Liver (tissue), 9 donors: ENCODE data around the gene NAXE. TPM values are rescaled to one million over a fixed set of nuclear protein-coding genes. Genes with fewer than 3 reads are reported as not detected.

Experiments used
- DNase-seq: peaks from one replicate; pipeline ENCODE4 v3.0.0-alpha.2; 2017; ENCODE audit warnings: low spot score
- H3K27ac ChIP-seq, 2 donors: one replicate each; pipeline ENCODE4 v1.7.0; 2013; ENCODE audit warnings: inconsistent platforms in 2 of 2, low read length in 2 of 2, control low read depth in 1 of 2, low read depth in 1 of 2, mild to moderate bottlenecking in 1 of 2
- H3K27me3 ChIP-seq, 4 donors: one replicate each; pipeline versions ENCODE4 v1.6.1 to v1.7.0; 2013; ENCODE audit warnings: low read length in 3 of 4, inconsistent platforms in 1 of 4, mild to moderate bottlenecking in 1 of 4, moderate library complexity in 1 of 4; ENCODE audit not compliant: control insufficient read depth in 4 of 4, insufficient read depth in 4 of 4
- H3K36me3 ChIP-seq, 4 donors: one replicate each; pipeline versions ENCODE4 v1.6.1 to v1.7.0; 2013; ENCODE audit warnings: low read length in 3 of 4, mild to moderate bottlenecking in 3 of 4, low read depth in 1 of 4, moderate library complexity in 1 of 4; ENCODE audit not compliant: control insufficient read depth in 4 of 4, insufficient read depth in 3 of 4
- H3K4me1 ChIP-seq, 4 donors: one replicate each; pipeline versions ENCODE4 v1.6.1 to v1.7.0; 2013; ENCODE audit warnings: low read length in 3 of 4, mild to moderate bottlenecking in 3 of 4, moderate library complexity in 1 of 4; ENCODE audit not compliant: control insufficient read depth in 4 of 4, insufficient read depth in 4 of 4
- H3K4me3 ChIP-seq, 3 donors: one replicate each; pipeline versions ENCODE4 v1.6.1 to v1.7.0; 2013; ENCODE audit warnings: low read length in 3 of 3, control low read depth in 1 of 3, low read depth in 1 of 3, mild to moderate bottlenecking in 1 of 3
- H3K9ac ChIP-seq, 2 donors: one replicate each; pipeline ENCODE4 v1.7.0; 2013; ENCODE audit warnings: low read length in 2 of 2, mild to moderate bottlenecking in 2 of 2, moderate library complexity in 2 of 2, control low read depth in 1 of 2, low read depth in 1 of 2
- H3K9me3 ChIP-seq, 4 donors: one replicate each; pipeline versions ENCODE4 v1.6.1 to v1.7.0; 2013; ENCODE audit warnings: low read length in 3 of 4; ENCODE audit not compliant: control insufficient read depth in 4 of 4
- EGR1 ChIP-seq, 2 donors: IDR thresholded peaks; 2 replicates each; pipeline ENCODE4 v1.6.1; 2016 to 2018; ENCODE audit warnings: antibody characterized with exemption in 2 of 2, low read depth in 2 of 2
- FOXA1 ChIP-seq: IDR thresholded peaks from 2 replicates; pipeline ENCODE4 v1.6.1; 2016; ENCODE audit warnings: antibody characterized with exemption
- FOXA2 ChIP-seq: IDR thresholded peaks from 2 replicates; pipeline ENCODE4 v1.6.1; 2016; ENCODE audit warnings: antibody characterized with exemption
- GABPA ChIP-seq, 2 donors: IDR thresholded peaks in 1 of 2; conservative IDR thresholded peaks in 1 of 2; 2 replicates each; pipeline ENCODE4 v1.6.1; 2016; ENCODE audit warnings: antibody characterized with exemption in 2 of 2, mild to moderate bottlenecking in 1 of 2, moderate library complexity in 1 of 2
- HNF4A ChIP-seq, 2 donors: conservative IDR thresholded peaks; 2 replicates each; pipeline ENCODE4 v1.6.1; 2016; ENCODE audit warnings: antibody characterized with exemption in 2 of 2, mild to moderate bottlenecking in 2 of 2
- HNF4G ChIP-seq: IDR thresholded peaks from 2 replicates; pipeline ENCODE4 v1.6.1; 2016; ENCODE audit warnings: antibody characterized with exemption
- MAX ChIP-seq: IDR thresholded peaks from 2 replicates; pipeline ENCODE4 v1.6.1; 2016; ENCODE audit warnings: antibody characterized with exemption
- NR2F2 ChIP-seq: IDR thresholded peaks from 2 replicates; pipeline ENCODE4 v1.6.1; 2016; ENCODE audit warnings: antibody characterized with exemption
- RXRA ChIP-seq, 2 donors: IDR thresholded peaks; 2 replicates each; pipeline ENCODE4 v1.6.1; 2017 to 2018; ENCODE audit warnings: antibody characterized with exemption in 2 of 2, mild to moderate bottlenecking in 1 of 2
- SP1 ChIP-seq: IDR thresholded peaks from 2 replicates; pipeline ENCODE4 v1.6.1; 2018; ENCODE audit warnings: antibody characterized with exemption, mild to moderate bottlenecking
- TAF1 ChIP-seq: conservative IDR thresholded peaks from 2 replicates; pipeline ENCODE4 v1.6.1; 2016; ENCODE audit warnings: antibody characterized with exemption, mild to moderate bottlenecking
- YY1 ChIP-seq: IDR thresholded peaks from 2 replicates; pipeline ENCODE4 v1.6.1; 2016; ENCODE audit warnings: antibody characterized with exemption, mild to moderate bottlenecking
- WGBS: extraction: QIAGEN DNeasy Blood & Tissue Kit; methylation state at CpG from one replicate; pipeline ENCODE4 v1.1.7; 2013; 5-methylcytosine and 5-hydroxymethylcytosine counted together
- polyA plus RNA-seq, 2 donors: library from polyadenylated mRNA; stranded (reverse) in 1 of 2; unstranded in 1 of 2; fragments of 200-250 nt in 1 of 2; fragments of >200 nt in 1 of 2; fragmentation: Nextera tagmentation in 1 of 2; extraction: Ambion mirVana in 1 of 2; gene quantifications; one replicate each; pipeline versions ENCODE4 v1.2.1 to v1.2.3, GENCODE V29; 2013 to 2015
- total RNA-seq, 2 donors: library from RNA; depleted of rRNA; stranded (reverse); fragments of >200 nt; gene quantifications; one replicate each; pipeline ENCODE4 v1.2.3, GENCODE V29; 2014
- TF ChIP-seq, protein P1 (sequence below): IDR thresholded peaks from 2 replicates; pipeline ENCODE4 v1.6.1; 2016; ENCODE audit warnings: antibody characterized with exemption, mild to moderate bottlenecking
- TF ChIP-seq, protein P2 (sequence below): fragments of 150-350 bp; IDR thresholded peaks from 2 replicates; pipeline ENCODE4 v1.5.1; 2017; ENCODE audit warnings: improper control_type of control experiment, low read depth, low read length; ENCODE audit not compliant: missing input control
- TF ChIP-seq, protein P3 (sequence below): IDR thresholded peaks from 2 replicates; pipeline ENCODE4 v1.6.1; 2016; ENCODE audit warnings: antibody characterized with exemption
- TF ChIP-seq, protein P4 (sequence below): IDR thresholded peaks from 2 replicates; pipeline ENCODE4 v1.6.1; 2016; ENCODE audit warnings: antibody characterized with exemption
- donor health status: healthy.
- donor health status: healthy.
- donor health status: healthy.
- donor health status: healthy.
- donor health status: healthy.

The NAXE gene
- total and polyA plus RNA-seq, 4 donors, result 20.6 to 73.8 (median 46.9) TPM

- TF ChIP-seq MAX (no peak), HNF4A (conservative IDR thresholded peaks at IDR 0.05) (no peak), FOXA1 (no peak), EGR1 (IDR thresholded peaks at IDR 0.05; ENCODE audit: low read depth in 2 of 2) (no peak), NR2F2 (no peak), TAF1 (no peak), GABPA (IDR thresholded peaks at IDR 0.05 in 1 of 2, conservative IDR thresholded peaks at IDR 0.05 in 1 of 2) (no peak), RXRA (IDR thresholded peaks at IDR 0.05) (no peak), FOXA2 (no peak), SP1 (no peak), HNF4G (no peak), YY1 (no peak)
- TF ChIP-seq, protein P1, sequence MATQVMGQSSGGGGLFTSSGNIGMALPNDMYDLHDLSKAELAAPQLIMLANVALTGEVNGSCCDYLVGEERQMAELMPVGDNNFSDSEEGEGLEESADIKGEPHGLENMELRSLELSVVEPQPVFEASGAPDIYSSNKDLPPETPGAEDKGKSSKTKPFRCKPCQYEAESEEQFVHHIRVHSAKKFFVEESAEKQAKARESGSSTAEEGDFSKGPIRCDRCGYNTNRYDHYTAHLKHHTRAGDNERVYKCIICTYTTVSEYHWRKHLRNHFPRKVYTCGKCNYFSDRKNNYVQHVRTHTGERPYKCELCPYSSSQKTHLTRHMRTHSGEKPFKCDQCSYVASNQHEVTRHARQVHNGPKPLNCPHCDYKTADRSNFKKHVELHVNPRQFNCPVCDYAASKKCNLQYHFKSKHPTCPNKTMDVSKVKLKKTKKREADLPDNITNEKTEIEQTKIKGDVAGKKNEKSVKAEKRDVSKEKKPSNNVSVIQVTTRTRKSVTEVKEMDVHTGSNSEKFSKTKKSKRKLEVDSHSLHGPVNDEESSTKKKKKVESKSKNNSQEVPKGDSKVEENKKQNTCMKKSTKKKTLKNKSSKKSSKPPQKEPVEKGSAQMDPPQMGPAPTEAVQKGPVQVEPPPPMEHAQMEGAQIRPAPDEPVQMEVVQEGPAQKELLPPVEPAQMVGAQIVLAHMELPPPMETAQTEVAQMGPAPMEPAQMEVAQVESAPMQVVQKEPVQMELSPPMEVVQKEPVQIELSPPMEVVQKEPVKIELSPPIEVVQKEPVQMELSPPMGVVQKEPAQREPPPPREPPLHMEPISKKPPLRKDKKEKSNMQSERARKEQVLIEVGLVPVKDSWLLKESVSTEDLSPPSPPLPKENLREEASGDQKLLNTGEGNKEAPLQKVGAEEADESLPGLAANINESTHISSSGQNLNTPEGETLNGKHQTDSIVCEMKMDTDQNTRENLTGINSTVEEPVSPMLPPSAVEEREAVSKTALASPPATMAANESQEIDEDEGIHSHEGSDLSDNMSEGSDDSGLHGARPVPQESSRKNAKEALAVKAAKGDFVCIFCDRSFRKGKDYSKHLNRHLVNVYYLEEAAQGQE, result no peak
- TF ChIP-seq, protein P2, sequence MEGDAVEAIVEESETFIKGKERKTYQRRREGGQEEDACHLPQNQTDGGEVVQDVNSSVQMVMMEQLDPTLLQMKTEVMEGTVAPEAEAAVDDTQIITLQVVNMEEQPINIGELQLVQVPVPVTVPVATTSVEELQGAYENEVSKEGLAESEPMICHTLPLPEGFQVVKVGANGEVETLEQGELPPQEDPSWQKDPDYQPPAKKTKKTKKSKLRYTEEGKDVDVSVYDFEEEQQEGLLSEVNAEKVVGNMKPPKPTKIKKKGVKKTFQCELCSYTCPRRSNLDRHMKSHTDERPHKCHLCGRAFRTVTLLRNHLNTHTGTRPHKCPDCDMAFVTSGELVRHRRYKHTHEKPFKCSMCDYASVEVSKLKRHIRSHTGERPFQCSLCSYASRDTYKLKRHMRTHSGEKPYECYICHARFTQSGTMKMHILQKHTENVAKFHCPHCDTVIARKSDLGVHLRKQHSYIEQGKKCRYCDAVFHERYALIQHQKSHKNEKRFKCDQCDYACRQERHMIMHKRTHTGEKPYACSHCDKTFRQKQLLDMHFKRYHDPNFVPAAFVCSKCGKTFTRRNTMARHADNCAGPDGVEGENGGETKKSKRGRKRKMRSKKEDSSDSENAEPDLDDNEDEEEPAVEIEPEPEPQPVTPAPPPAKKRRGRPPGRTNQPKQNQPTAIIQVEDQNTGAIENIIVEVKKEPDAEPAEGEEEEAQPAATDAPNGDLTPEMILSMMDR, result no peak
- TF ChIP-seq, protein P3, sequence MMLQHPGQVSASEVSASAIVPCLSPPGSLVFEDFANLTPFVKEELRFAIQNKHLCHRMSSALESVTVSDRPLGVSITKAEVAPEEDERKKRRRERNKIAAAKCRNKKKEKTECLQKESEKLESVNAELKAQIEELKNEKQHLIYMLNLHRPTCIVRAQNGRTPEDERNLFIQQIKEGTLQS, result no peak
- TF ChIP-seq, protein P4, sequence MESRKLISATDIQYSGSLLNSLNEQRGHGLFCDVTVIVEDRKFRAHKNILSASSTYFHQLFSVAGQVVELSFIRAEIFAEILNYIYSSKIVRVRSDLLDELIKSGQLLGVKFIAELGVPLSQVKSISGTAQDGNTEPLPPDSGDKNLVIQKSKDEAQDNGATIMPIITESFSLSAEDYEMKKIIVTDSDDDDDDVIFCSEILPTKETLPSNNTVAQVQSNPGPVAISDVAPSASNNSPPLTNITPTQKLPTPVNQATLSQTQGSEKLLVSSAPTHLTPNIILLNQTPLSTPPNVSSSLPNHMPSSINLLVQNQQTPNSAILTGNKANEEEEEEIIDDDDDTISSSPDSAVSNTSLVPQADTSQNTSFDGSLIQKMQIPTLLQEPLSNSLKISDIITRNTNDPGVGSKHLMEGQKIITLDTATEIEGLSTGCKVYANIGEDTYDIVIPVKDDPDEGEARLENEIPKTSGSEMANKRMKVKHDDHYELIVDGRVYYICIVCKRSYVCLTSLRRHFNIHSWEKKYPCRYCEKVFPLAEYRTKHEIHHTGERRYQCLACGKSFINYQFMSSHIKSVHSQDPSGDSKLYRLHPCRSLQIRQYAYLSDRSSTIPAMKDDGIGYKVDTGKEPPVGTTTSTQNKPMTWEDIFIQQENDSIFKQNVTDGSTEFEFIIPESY, result no peak
- Histone ChIP-seq H3K27ac (no peak overlapping the region), H3K4me3 (no peak overlapping the region), H3K36me3 (peaks cover 0 to 13% (median 8%) of the 10 kb centered on the region in 4 donors), H3K9ac (no peak overlapping the region), H3K9me3 (no peaks in the 10 kb centered on the region), H3K4me1 (peaks cover 3 to 15% (median 9%) of the 10 kb centered on the region in 4 donors), H3K27me3 (no peaks in the 10 kb centered on the region)
- 89% methylated on average over 10 of the region's 10 CpGs for WGBS
- DNase-seq, result no peak
These were observed 1.0 kb upstream of the NAXE start for GRCh38 chr1:156590326-156591180.
